GM12891 (cell line): ENCODE results near the gene PAK4.

Source experiments
- PAX5 ChIP-seq: IDR thresholded peaks from 2 replicates; pipeline ENCODE4 v1.6.1; 2011; ENCODE audit warnings: low read length, moderate library complexity, mild to moderate bottlenecking; ENCODE audit not compliant: insufficient read depth, severe bottlenecking
- POLR2A ChIP-seq: IDR thresholded peaks from 2 replicates; pipeline ENCODE4 v1.6.1; 2011; ENCODE audit warnings: low read depth, low read length, control low read depth
- POLR2AphosphoS5 ChIP-seq: IDR thresholded peaks from 2 replicates; pipeline ENCODE4 v1.6.1; 2011; ENCODE audit warnings: low read depth, low read length, control low read depth
- SPI1 ChIP-seq: IDR thresholded peaks from 2 replicates; pipeline ENCODE4 v1.6.1; 2011; ENCODE audit warnings: low read depth, low read length, control low read depth
- TAF1 ChIP-seq: IDR thresholded peaks from 2 replicates; pipeline ENCODE4 v1.6.1; 2011; ENCODE audit warnings: low read depth, low read length, control low read depth

GRCh38 chr19:39163621-39164020, 38.0 kb downstream of the PAK4 start:
- TF ChIP-seq POLR2A (no peak), POLR2AphosphoS5 (no peak), TAF1 (no peak), SPI1 (no peak), PAX5 (no peak)
